Endothelial cell of umbilical vein (primary cell): ENCODE results near the gene PPP1R3G. TPM values are rescaled to one million over a fixed set of nuclear protein-coding genes. Genes with fewer than 3 reads are reported as not detected.

Source experiments
- BruUV-seq: library from RNA; stranded (reverse); fragments of 400-500 nt; replicated peaks from 2 replicates; lab custom pipeline; 2021; lab: Mats Ljungman, UMichigan
- CTCF ChIA-PET: fragments of 300-600, 350-600 bp; sonication (Branson Sonifier 250); formaldehyde crosslinking; loops from one replicate; lab custom pipeline; 2021; ENCODE audit warnings: antibody characterized with exemption, inconsistent platforms; lab: Charles Lee
- POLR2A ChIA-PET: fragments of 300-600, 350-600 bp; sonication (Branson Sonifier 250); formaldehyde crosslinking; loops from one replicate; lab custom pipeline; 2021; ENCODE audit warnings: antibody characterized with exemption, inconsistent platforms; lab: Charles Lee
- DNase-seq: peaks from one replicate; pipeline ENCODE4 v3.0.0-alpha.2; 2011; ENCODE audit warnings: low read depth, low spot score
- FAIRE-seq: peaks from 2 replicates; lab custom pipeline; 2011; peaks lifted over from hg19 to GRCh38; lab: Jason Lieb, UNC
- H2AFZ ChIP-seq: 2 replicates; pipeline ENCODE4 v1.6.0; 2012; ENCODE audit warnings: low read depth, low read length, control low read depth, inconsistent platforms
- H3K27ac ChIP-seq: 2 replicates; pipeline ENCODE4 v1.5.1; 2011; ENCODE audit warnings: low read depth, mild to moderate bottlenecking, control low read depth, low read length, moderate library complexity; ENCODE audit not compliant: insufficient read depth
- H3K27me3 ChIP-seq, 2 experiments: 2 replicates each; pipeline versions ENCODE4 v1.6.0 to v1.6.1; 2011; ENCODE audit warnings: low read length in 2 of 2, mixed read lengths in 1 of 2; ENCODE audit not compliant: control insufficient read depth in 2 of 2, insufficient read depth in 2 of 2
- H3K36me3 ChIP-seq, 2 experiments: 2 replicates in 1 of 2; 3 replicates in 1 of 2; pipeline ENCODE4 v1.5.1; 2011; ENCODE audit warnings: low read length in 2 of 2, mild to moderate bottlenecking in 1 of 2, moderate library complexity in 1 of 2; ENCODE audit not compliant: control insufficient read depth in 2 of 2, insufficient read depth in 2 of 2; ENCODE audit errors: extremely low read depth in 1 of 2
- H3K4me1 ChIP-seq: 3 replicates; pipeline ENCODE4 v1.5.1; 2011; ENCODE audit warnings: mild to moderate bottlenecking, low read length; ENCODE audit not compliant: control insufficient read depth, insufficient read depth; ENCODE audit errors: extremely low read depth
- H3K4me2 ChIP-seq: 2 replicates; pipeline ENCODE4 v1.6.1; 2011; ENCODE audit warnings: low read length, control low read depth, mixed read lengths; ENCODE audit not compliant: insufficient read depth
- H3K4me3 ChIP-seq, 3 experiments: fragments of 200-600 bp in 1 of 3; sonication (generic), shearing (Covaris generic) in 1 of 3; replicated peaks in 1 of 3; 2 replicates each; pipeline ENCODE4 v1.5.1; 2011 to 2016; ENCODE audit warnings: control low read depth in 3 of 3, low read length in 3 of 3, mild to moderate bottlenecking in 2 of 3, inconsistent platforms in 1 of 3, low read depth in 1 of 3, moderate library complexity in 1 of 3; ENCODE audit not compliant: insufficient read depth in 1 of 3
- H3K79me2 ChIP-seq: 2 replicates; pipeline ENCODE4 v1.6.0; 2012; ENCODE audit warnings: low read length, inconsistent platforms; ENCODE audit not compliant: control insufficient read depth, insufficient read depth
- H3K9ac ChIP-seq: replicated peaks from 2 replicates; pipeline ENCODE3; 2011; ENCODE audit warnings: low read length, control low read depth; ENCODE audit not compliant: insufficient read depth; ENCODE audit errors: extremely low read depth
- H3K9me1 ChIP-seq: replicated peaks from 3 replicates; pipeline ENCODE4 v1.6.0; 2011; ENCODE audit warnings: mild to moderate bottlenecking, low read length; ENCODE audit not compliant: control insufficient read depth, insufficient read depth; ENCODE audit errors: extremely low read depth
- H3K9me3 ChIP-seq: replicated peaks from 2 replicates; pipeline ENCODE4 v1.5.1; 2012; ENCODE audit warnings: low read length, inconsistent platforms; ENCODE audit not compliant: control insufficient read depth, insufficient read depth
- H4K20me1 ChIP-seq: replicated peaks from 2 replicates; pipeline ENCODE3; 2011; ENCODE audit warnings: mild to moderate bottlenecking, low read length; ENCODE audit not compliant: control insufficient read depth, insufficient read depth; ENCODE audit errors: extremely low read depth
- EZH2 ChIP-seq: IDR thresholded peaks from 2 replicates; pipeline ENCODE4 v1.6.1; 2012; ENCODE audit warnings: borderline replicate concordance, low read depth, mild to moderate bottlenecking, moderate library complexity, low read length, inconsistent platforms; ENCODE audit not compliant: severe bottlenecking
- FOS ChIP-seq: IDR thresholded peaks from 2 replicates; pipeline ENCODE4 v1.6.1; 2011; ENCODE audit warnings: mild to moderate bottlenecking, low read length, moderate library complexity, borderline replicate concordance; ENCODE audit not compliant: insufficient read depth
- GATA2 ChIP-seq: IDR thresholded peaks from 2 replicates; pipeline ENCODE4 v1.7.0; 2011; ENCODE audit warnings: low read depth, mild to moderate bottlenecking, moderate library complexity, mixed read lengths, low read length; ENCODE audit not compliant: insufficient read length, insufficient read depth
- JUN ChIP-seq: IDR thresholded peaks from 2 replicates; pipeline ENCODE4 v1.6.1; 2011; ENCODE audit warnings: borderline replicate concordance, low read depth; ENCODE audit not compliant: insufficient read length, insufficient read depth
- MYC ChIP-seq: IDR thresholded peaks from one replicate; pipeline ENCODE4 v1.6.1; 2011; ENCODE audit warnings: mild to moderate bottlenecking, low read depth, low read length
- POLR2A ChIP-seq: IDR thresholded peaks from 2 replicates; pipeline ENCODE4 v1.6.1; 2012; ENCODE audit warnings: low read depth, mild to moderate bottlenecking, control low read depth, low read length
- POLR2AphosphoS5 ChIP-seq: IDR thresholded peaks from 2 replicates; pipeline ENCODE4 v1.6.1; 2012; ENCODE audit warnings: low read depth, mild to moderate bottlenecking, control low read depth, low read length, moderate library complexity; ENCODE audit not compliant: insufficient read depth
- dilution Hi-C: fragments of 300-500 bp; cut with MboI; formaldehyde crosslinking; loops from one replicate; pipeline ENCODE4 v1.15.0; 2019; ENCODE audit warnings: low sequenced_read_pairs; ENCODE audit not compliant: extremely low pct_ligation_motif_present
- intact Hi-C: fragments of 100-400 bp; cut with micrococcal nuclease; formaldehyde crosslinking; loops from one replicate; pipeline ENCODE4 v1.10.0; 2022
- polyA plus RNA-seq, 4 experiments: library from polyadenylated mRNA; depleted of rRNA in 3 of 4; stranded (reverse) in 3 of 4; unstranded in 1 of 4; fragments of >200 nt; gene quantifications; 2 replicates each; pipeline versions ENCODE4 v1.2.1 to v1.2.3, GENCODE V29; 2011 to 2012; ENCODE audit warnings: missing spikeins in 1 of 4
- total RNA-seq: library from RNA; stranded (reverse); gene quantifications from 2 replicates; pipeline ENCODE4 v1.2.3, GENCODE V29; 2021
- TF ChIP-seq, protein P1 (sequence below), 2 donors: IDR thresholded peaks; 1 replicate in 1 of 2; 2 replicates in 1 of 2; pipeline ENCODE4 v1.5.1; 2011; ENCODE audit warnings: low read length in 2 of 2, mild to moderate bottlenecking in 2 of 2, moderate library complexity in 2 of 2, control low read depth in 1 of 2, inconsistent platforms in 1 of 2, low read depth in 1 of 2; ENCODE audit not compliant: insufficient read depth in 1 of 2; ENCODE audit errors: extremely low read depth in 1 of 2
- TF ChIP-seq, protein P2 (sequence below): IDR thresholded peaks from 2 replicates; pipeline ENCODE4 v1.6.1; 2011; ENCODE audit not compliant: insufficient read depth, insufficient read length

The PPP1R3G gene
- total and polyA plus RNA-seq, 2 donors (not counting 3 experiments of a cell fraction or from before 2014, with no cell fraction given) = 0.04 to 0.09 TPM

DNA sequence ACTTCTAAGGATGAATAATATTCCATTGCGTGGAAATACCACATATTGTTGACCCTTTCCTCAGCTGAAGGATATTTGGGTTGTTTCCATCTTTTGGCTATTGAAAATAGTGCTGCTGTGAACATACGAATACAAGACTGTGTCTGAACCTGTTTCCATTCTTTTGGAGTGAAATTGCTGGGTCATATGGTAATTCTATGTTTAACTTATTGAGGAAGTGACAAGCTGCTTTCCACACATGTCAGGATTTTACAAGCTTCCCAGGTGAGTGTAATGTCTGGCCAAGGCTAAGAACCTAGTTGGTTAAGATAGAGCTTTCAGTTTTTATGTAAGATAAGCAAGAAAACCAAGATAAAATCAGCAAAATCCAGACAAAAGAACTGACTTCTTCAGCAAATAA, 48.8 kb downstream of the PPP1R3G start:
- no peak for FAIRE-seq
- H3K27me3 ChIP-seq = no peaks in the 10 kb centered on the region
- no peaks in the 10 kb centered on the region for H3K36me3 ChIP-seq
- dilution Hi-C loops (no loop called here), intact Hi-C loops (loop anchor here (2.0 kb wide), 1 partner anchor 49 kb away; the partner anchor contains the start of gene PPP1R3G)
- H3K27ac ChIP-seq = no peak overlapping the region
- H3K4me1 ChIP-seq = peaks cover 15% of the 10 kb centered on the region
- no peaks in the 10 kb centered on the region for H4K20me1 ChIP-seq
- POLR2A ChIA-PET = no interaction called here
- BruUV-seq = no TSS peak
- H3K9me3 ChIP-seq = no peaks in the 10 kb centered on the region
- H3K79me2 ChIP-seq = no peaks in the 10 kb centered on the region
- no peak for DNase-seq
- no peak overlapping the region for H2AFZ ChIP-seq
- no peak overlapping the region for H3K4me3 ChIP-seq
- TF ChIP-seq JUN = no peak
- no peak for TF ChIP-seq POLR2A
- TF ChIP-seq MYC = no peak
- no peak for TF ChIP-seq POLR2AphosphoS5
- TF ChIP-seq EZH2 = no peak
- TF ChIP-seq FOS = no peak
- TF ChIP-seq, protein P1, sequence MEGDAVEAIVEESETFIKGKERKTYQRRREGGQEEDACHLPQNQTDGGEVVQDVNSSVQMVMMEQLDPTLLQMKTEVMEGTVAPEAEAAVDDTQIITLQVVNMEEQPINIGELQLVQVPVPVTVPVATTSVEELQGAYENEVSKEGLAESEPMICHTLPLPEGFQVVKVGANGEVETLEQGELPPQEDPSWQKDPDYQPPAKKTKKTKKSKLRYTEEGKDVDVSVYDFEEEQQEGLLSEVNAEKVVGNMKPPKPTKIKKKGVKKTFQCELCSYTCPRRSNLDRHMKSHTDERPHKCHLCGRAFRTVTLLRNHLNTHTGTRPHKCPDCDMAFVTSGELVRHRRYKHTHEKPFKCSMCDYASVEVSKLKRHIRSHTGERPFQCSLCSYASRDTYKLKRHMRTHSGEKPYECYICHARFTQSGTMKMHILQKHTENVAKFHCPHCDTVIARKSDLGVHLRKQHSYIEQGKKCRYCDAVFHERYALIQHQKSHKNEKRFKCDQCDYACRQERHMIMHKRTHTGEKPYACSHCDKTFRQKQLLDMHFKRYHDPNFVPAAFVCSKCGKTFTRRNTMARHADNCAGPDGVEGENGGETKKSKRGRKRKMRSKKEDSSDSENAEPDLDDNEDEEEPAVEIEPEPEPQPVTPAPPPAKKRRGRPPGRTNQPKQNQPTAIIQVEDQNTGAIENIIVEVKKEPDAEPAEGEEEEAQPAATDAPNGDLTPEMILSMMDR (IDR thresholded peaks at IDR 0.05; ENCODE audit: extremely low read depth in 1 of 2, insufficient read depth in 1 of 2, low read depth in 1 of 2, low read length in 2 of 2) = no peak
- no peak for TF ChIP-seq GATA2
- TF ChIP-seq, protein P2, sequence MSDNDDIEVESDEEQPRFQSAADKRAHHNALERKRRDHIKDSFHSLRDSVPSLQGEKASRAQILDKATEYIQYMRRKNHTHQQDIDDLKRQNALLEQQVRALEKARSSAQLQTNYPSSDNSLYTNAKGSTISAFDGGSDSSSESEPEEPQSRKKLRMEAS = no peak
- no peaks in the 10 kb centered on the region for H3K9me1 ChIP-seq
- no peak overlapping the region for H3K4me2 ChIP-seq
- CTCF ChIA-PET = interaction anchor here (1.0 to 2.3 kb wide), 2 partner anchors 10 to 13 kb away, joined by 4 to 7 read pairs; no protein-coding TSS in a partner anchor
- H3K9ac ChIP-seq = no peak overlapping the region
